GM23338 (cell line): ENCODE results near the gene LIPA. TPM values are rescaled to one million over a fixed set of nuclear protein-coding genes. Genes with fewer than 3 reads are reported as not detected.

Source experiments
- ATAC-seq: fragments of 200-7000 bp; cut with Tn5 transposase; 3 replicates; pipeline ENCODE4 v1.9.1; 2020
- DNase-seq: peaks from one replicate; pipeline ENCODE4 v3.0.0-alpha.2; 2015; ENCODE audit warnings: low spot score
- H2AFZ ChIP-seq: fragments of 200-600 bp; sonication (generic); 2 replicates; pipeline ENCODE4 v1.8.0; 2016; ENCODE audit warnings: antibody characterized with exemption, mild to moderate bottlenecking, moderate library complexity
- H3F3A ChIP-seq: fragments of 200-600 bp; sonication (generic); replicated peaks from 2 replicates; pipeline ENCODE4 v1.8.0; 2017; ENCODE audit warnings: antibody characterized with exemption, mixed run types, low read depth
- H3K27ac ChIP-seq: fragments of 200-600 bp; sonication (generic); 2 replicates; pipeline ENCODE4 v1.6.1; 2016; ENCODE audit warnings: low read depth
- H3K27me3 ChIP-seq: fragments of 200-600 bp; sonication (generic); 2 replicates; pipeline ENCODE4 v1.8.0; 2016; ENCODE audit warnings: mild to moderate bottlenecking, mixed run types, moderate library complexity; ENCODE audit not compliant: insufficient read depth
- H3K36me3 ChIP-seq: fragments of 200-600 bp; sonication (generic); 2 replicates; pipeline ENCODE4 v1.8.0; 2016; ENCODE audit warnings: mild to moderate bottlenecking; ENCODE audit not compliant: insufficient read depth
- H3K4me1 ChIP-seq: fragments of 200-600 bp; sonication (generic); 2 replicates; pipeline ENCODE4 v1.8.0; 2016; ENCODE audit warnings: mild to moderate bottlenecking, moderate library complexity; ENCODE audit not compliant: insufficient read depth
- H3K4me2 ChIP-seq: fragments of 200-600 bp; sonication (generic); 2 replicates; pipeline ENCODE4 v1.7.1; 2017; ENCODE audit warnings: mixed run types
- H3K4me3 ChIP-seq: fragments of 200-600 bp; sonication (generic); 2 replicates; pipeline ENCODE4 v1.6.1; 2016; ENCODE audit warnings: mixed run types
- H3K79me2 ChIP-seq: fragments of 200-600 bp; sonication (generic); replicated peaks from 2 replicates; pipeline ENCODE4 v1.8.0; 2017; ENCODE audit warnings: mild to moderate bottlenecking; ENCODE audit not compliant: insufficient read depth
- H3K9me2 ChIP-seq: fragments of 200-600 bp; sonication (generic); 2 replicates; pipeline ENCODE4 v1.8.0; 2017; ENCODE audit not compliant: insufficient read depth
- H4K20me1 ChIP-seq: fragments of 200-600 bp; sonication (generic); replicated peaks from 2 replicates; pipeline ENCODE4 v1.8.0; 2017; ENCODE audit warnings: mild to moderate bottlenecking; ENCODE audit not compliant: insufficient read depth
- H3K27ac Mint-ChIP-seq: 2 replicates; pipeline ENCODE4 v1.8.0; 2020; ENCODE audit warnings: inconsistent platforms, mild to moderate bottlenecking, moderate library complexity, mixed read lengths
- H3K27me3 Mint-ChIP-seq: 3 replicates; pipeline ENCODE4 v1.8.0; 2022; ENCODE audit warnings: low read depth, mild to moderate bottlenecking, moderate library complexity, mixed read lengths, inconsistent platforms; ENCODE audit not compliant: insufficient read depth, poor library complexity
- H3K36me3 Mint-ChIP-seq: 3 replicates; pipeline ENCODE4 v1.8.0; 2021; ENCODE audit warnings: low read depth, mild to moderate bottlenecking, inconsistent platforms, moderate library complexity, mixed read lengths
- H3K4me1 Mint-ChIP-seq: 3 replicates; pipeline ENCODE4 v1.8.0; 2020; ENCODE audit warnings: mild to moderate bottlenecking, inconsistent platforms, mixed read lengths
- H3K4me3 Mint-ChIP-seq: 3 replicates; pipeline ENCODE4 v1.8.0; 2021; ENCODE audit warnings: moderate library complexity, mild to moderate bottlenecking, inconsistent platforms, mixed read lengths
- H3K9me3 Mint-ChIP-seq: 3 replicates; pipeline ENCODE4 v1.8.0; 2020; ENCODE audit warnings: moderate library complexity, mild to moderate bottlenecking, inconsistent platforms, mixed read lengths
- CREB1 ChIP-seq: fragments of 250-450 bp; sonication (Bioruptor Pico); IDR thresholded peaks from 2 replicates; pipeline ENCODE4 v1.5.0; 2020; ENCODE audit warnings: low read depth, mild to moderate bottlenecking, moderate library complexity
- CTCF ChIP-seq, 2 experiments: fragments of 200-600 bp in 1 of 2; sonication (generic) in 1 of 2; conservative IDR thresholded peaks; 2 replicates each; pipeline versions ENCODE4 v1.5.1 to v1.6.1; 2016 to 2017; ENCODE audit warnings: antibody characterized with exemption in 2 of 2, low read depth in 2 of 2, mild to moderate bottlenecking in 2 of 2, moderate library complexity in 1 of 2
- ETS1 ChIP-seq: IDR thresholded peaks from 2 replicates; pipeline ENCODE4 v1.6.1; 2016; ENCODE audit warnings: antibody characterized with exemption
- EZH2 ChIP-seq: fragments of 200-600 bp; sonication (generic); IDR thresholded peaks from one replicate; pipeline ENCODE4 v1.8.0; 2017; ENCODE audit warnings: antibody characterized with exemption, mild to moderate bottlenecking, low read depth; ENCODE audit not compliant: unreplicated experiment
- EZH2phosphoT487 ChIP-seq: fragments of 200-600 bp; sonication (generic); IDR thresholded peaks from one replicate; pipeline ENCODE4 v1.8.1; 2018; ENCODE audit warnings: antibody characterized with exemption; ENCODE audit not compliant: unreplicated experiment
- JUNB ChIP-seq: IDR thresholded peaks from one replicate; pipeline ENCODE4 v1.6.1; 2016; ENCODE audit warnings: antibody characterized with exemption; ENCODE audit not compliant: unreplicated experiment
- NANOG ChIP-seq: IDR thresholded peaks from 2 replicates; pipeline ENCODE4 v1.6.1; 2016; ENCODE audit warnings: antibody characterized with exemption, borderline replicate concordance
- POLR2AphosphoS5 ChIP-seq: IDR thresholded peaks from 2 replicates; pipeline ENCODE4 v1.6.1; 2016; ENCODE audit warnings: antibody characterized with exemption, low read depth
- REST ChIP-seq: IDR thresholded peaks from one replicate; pipeline ENCODE4 v1.6.1; 2018; ENCODE audit warnings: antibody characterized with exemption; ENCODE audit not compliant: unreplicated experiment
- STAT1 ChIP-seq: IDR thresholded peaks from one replicate; pipeline ENCODE4 v1.6.1; 2016; ENCODE audit warnings: antibody characterized with exemption; ENCODE audit not compliant: unreplicated experiment
- ZNF114 ChIP-seq: fragments of 250-450 bp; sonication (Bioruptor Pico); IDR thresholded peaks from 2 replicates; pipeline ENCODE4 v1.5.0; 2020; ENCODE audit warnings: mild to moderate bottlenecking, moderate library complexity
- ZNF331 ChIP-seq: fragments of 250-450 bp; sonication (Bioruptor Pico); IDR thresholded peaks from 2 replicates; pipeline ENCODE4 v1.5.0; 2020; ENCODE audit warnings: low read depth, mild to moderate bottlenecking, moderate library complexity
- polyA plus RNA-seq: library from polyadenylated mRNA; unstranded; fragments of >200 nt; fragmentation: Nextera tagmentation; extraction: Ambion mirVana; gene quantifications from 2 replicates; pipeline ENCODE4 v1.2.1, GENCODE V29; 2016
- total RNA-seq: library from RNA; depleted of rRNA; stranded (reverse); fragments of >200 nt; shearing (Covaris generic); gene quantifications from 2 replicates; pipeline ENCODE4 v1.2.3, GENCODE V29; 2014

The LIPA gene
- total and polyA plus RNA-seq, 2 experiments from 2014 or later: 37.8 to 86.3 TPM

GRCh38 chr10:89275383-89275782 is 23.8 kb upstream of the LIPA start (continued):
- TF ChIP-seq ZNF331 (CRISPR knock-in tag) (no peak), EZH2phosphoT487 (no peak), ETS1 (no peak), JUNB (no peak), ZNF114 (no peak), POLR2AphosphoS5 (no peak), CREB1 (CRISPR knock-in tag) (no peak)

GRCh38 chr10:89274928-89275327 is 23.4 kb upstream of the LIPA start:
- H3K36me3 ChIP-seq: no peaks in the 10 kb centered on the region
- H3K27ac ChIP-seq: no peak overlapping the region
- H3K4me1 ChIP-seq: no peaks in the 10 kb centered on the region; the same call in 1 of the 2 replicates
- H3F3A ChIP-seq: no peaks in the 10 kb centered on the region
- H3K9me2 ChIP-seq: 0 out of 2 replicates have a peak, but pooled peaks cover 8% of the 10 kb centered on the region
- no peaks in the 10 kb centered on the region for H3K79me2 ChIP-seq
- Mint-ChIP-seq H3K36me3 (no peaks in the 10 kb centered on the region), H3K9me3 (no peaks in the 10 kb centered on the region), H3K4me1 (peaks cover 2% of the 10 kb centered on the region; the same call in 1 of the 3 replicates), H3K27me3 (no peaks in the 10 kb centered on the region), H3K27ac (no peak overlapping the region), H3K4me3 (no peak overlapping the region)
- ATAC-seq (no peak), DNase-seq (no peak)
- TF ChIP-seq EZH2phosphoT487: no peak
- TF ChIP-seq JUNB: no peak
- no peak for TF ChIP-seq STAT1
- TF ChIP-seq CTCF (conservative IDR thresholded peaks at IDR 0.05; ENCODE audit: low read depth in 2 of 2): no peak
- no peak for TF ChIP-seq ZNF331 (CRISPR knock-in tag)
- TF ChIP-seq POLR2AphosphoS5: no peak
- no peak for TF ChIP-seq EZH2
- TF ChIP-seq REST: no peak
- TF ChIP-seq CREB1 (CRISPR knock-in tag): no peak
- TF ChIP-seq NANOG: no peak
- TF ChIP-seq ZNF114: no peak
- no peak overlapping the region for H3K4me2 ChIP-seq
- H2AFZ ChIP-seq: no peak overlapping the region
- H4K20me1 ChIP-seq: no peaks in the 10 kb centered on the region
- no peak overlapping the region for H3K4me3 ChIP-seq
- H3K27me3 ChIP-seq: no peaks in the 10 kb centered on the region
